Upper lobe of left lung (tissue), 4 donors: ENCODE data around the gene GTPBP2.

Source experiments
- CTCF ChIP-seq, 6 experiments: fragments of 450-650 bp in 4 of 6; fragments of 200-600 bp in 2 of 6; sonication (generic) in 2 of 6; IDR thresholded peaks; one replicate each; pipeline ENCODE4 v1.5.1; 2016 to 2019; ENCODE audit warnings: antibody characterized with exemption in 6 of 6
- EP300 ChIP-seq, 4 donors: sonication (generic); formaldehyde crosslinking; IDR thresholded peaks; one replicate each; pipeline ENCODE4 v1.5.1; 2017; ENCODE audit warnings: antibody characterized with exemption in 4 of 4, control low read depth in 2 of 4
- POLR2A ChIP-seq, 4 donors: fragments of 450-650 bp; IDR thresholded peaks; one replicate each; pipeline ENCODE4 v1.5.1; 2016 to 2017; ENCODE audit warnings: antibody characterized with exemption in 4 of 4, mild to moderate bottlenecking in 2 of 4
- POLR2AphosphoS5 ChIP-seq, 2 donors: sonication (generic); formaldehyde crosslinking; IDR thresholded peaks; one replicate each; pipeline ENCODE4 v1.5.1; 2017; ENCODE audit warnings: antibody characterized with exemption in 2 of 2

- TF ChIP-seq CTCF (IDR thresholded peaks at IDR 0.05) (peak; percentile 36 to 72 (median 60)), POLR2AphosphoS5 (IDR thresholded peaks at IDR 0.05) (peak in 1 of 2 donors; percentile 61), POLR2A (IDR thresholded peaks at IDR 0.05) (no peak), EP300 (IDR thresholded peaks at IDR 0.05) (no peak)
Measured at GRCh38 chr6:43668151-43669028, 39.3 kb upstream of the GTPBP2 start.
